Measurements from ENCODE around the gene ANKRD40.

ANKRD40 gene

GRCh38 chr17:50649042-50649908, 58.4 kb downstream of the ANKRD40 start:
- DNase-seq (ENCODE audit: low spot score): peak; percentile 42

- no peak for DNase-seq (ENCODE audit: low spot score)
These were observed 60.5 kb downstream of the ANKRD40 start for GRCh38 chr17:50647187-50647586.

GRCh38 chr17:50645748-50646682, 61.7 kb downstream of the ANKRD40 start:
- DNase-seq (ENCODE audit: low spot score): no peak

Measured in SW480 (cell line).